H9 (cell line): ENCODE results near the gene DAAM1. TPM values are rescaled to one million over a fixed set of nuclear protein-coding genes. Genes with fewer than 3 reads are reported as not detected.

ENCODE experiments used
- DNase-seq: peaks from one replicate; pipeline ENCODE4 v3.0.0-alpha.2; 2017
- H2AFZ ChIP-seq: one replicate; pipeline ENCODE4 v1.6.1; 2013; ENCODE audit warnings: mild to moderate bottlenecking, low read length, control low read depth, moderate library complexity
- H2AK5ac ChIP-seq: 2 replicates; pipeline ENCODE4 v1.6.1; 2013; ENCODE audit warnings: low read length, control low read depth, mixed read lengths; ENCODE audit not compliant: insufficient read length
- H2BK120ac ChIP-seq: one replicate; pipeline ENCODE4 v1.6.1; 2013; ENCODE audit warnings: low read depth, mild to moderate bottlenecking, low read length, control low read depth, inconsistent platforms; ENCODE audit not compliant: poor library complexity, severe bottlenecking
- H2BK12ac ChIP-seq: 2 replicates; pipeline ENCODE4 v1.6.1; 2013; ENCODE audit warnings: low read length, control low read depth, mixed read lengths, low read depth; ENCODE audit not compliant: insufficient read length
- H2BK15ac ChIP-seq: 2 replicates; pipeline ENCODE4 v1.6.1; 2013; ENCODE audit warnings: low read depth, low read length, control low read depth
- H2BK20ac ChIP-seq: one replicate; pipeline ENCODE4 v1.6.1; 2013; ENCODE audit warnings: low read depth, mild to moderate bottlenecking, low read length, control low read depth, inconsistent platforms; ENCODE audit not compliant: poor library complexity, severe bottlenecking
- H2BK5ac ChIP-seq: 2 replicates; pipeline ENCODE4 v1.6.1; 2013; ENCODE audit warnings: low read length, control low read depth, mixed read lengths; ENCODE audit not compliant: insufficient read length
- H3K14ac ChIP-seq: 2 replicates; pipeline ENCODE4 v1.6.1; 2013; ENCODE audit warnings: low read length, control low read depth; ENCODE audit not compliant: insufficient read depth
- H3K18ac ChIP-seq: 2 replicates; pipeline ENCODE4 v1.6.1; 2013; ENCODE audit warnings: low read depth, mild to moderate bottlenecking, mixed read lengths, low read length, control low read depth; ENCODE audit not compliant: insufficient read length
- H3K23ac ChIP-seq: 2 replicates; pipeline ENCODE4 v1.6.1; 2013; ENCODE audit warnings: low read length, control low read depth, mixed read lengths, low read depth; ENCODE audit not compliant: insufficient read length
- H3K23me2 ChIP-seq: 2 replicates; pipeline ENCODE4 v1.6.1; 2013; ENCODE audit warnings: low read depth, mild to moderate bottlenecking, mixed read lengths, low read length, control low read depth; ENCODE audit not compliant: insufficient read length, poor library complexity, severe bottlenecking
- H3K27ac ChIP-seq: 2 replicates; pipeline ENCODE4 v1.5.1; 2013; ENCODE audit warnings: low read length, control low read depth, mixed read lengths, low read depth; ENCODE audit not compliant: insufficient read length
- H3K27me3 ChIP-seq: 2 replicates; pipeline ENCODE4 v1.6.1; 2013; ENCODE audit warnings: low read length, control low read depth, inconsistent platforms; ENCODE audit not compliant: insufficient read depth
- H3K4ac ChIP-seq: 2 replicates; pipeline ENCODE4 v1.6.1; 2013; ENCODE audit warnings: low read depth, mild to moderate bottlenecking, control low read depth, inconsistent platforms, low read length, moderate library complexity
- H3K4me1 ChIP-seq: 2 replicates; pipeline ENCODE4 v1.6.1; 2013; ENCODE audit warnings: low read length, control low read depth, inconsistent platforms; ENCODE audit not compliant: insufficient read depth
- H3K4me2 ChIP-seq: 2 replicates; pipeline ENCODE4 v1.6.1; 2013; ENCODE audit warnings: low read length, control low read depth, mixed read lengths; ENCODE audit not compliant: insufficient read length, insufficient read depth
- H3K56ac ChIP-seq: 2 replicates; pipeline ENCODE4 v1.6.1; 2013; ENCODE audit warnings: low read depth, mild to moderate bottlenecking, mixed read lengths, low read length, control low read depth; ENCODE audit not compliant: insufficient read length
- H3K79me1 ChIP-seq: 2 replicates; pipeline ENCODE4 v1.6.1; 2013; ENCODE audit warnings: low read depth, mild to moderate bottlenecking, moderate library complexity, low read length, control low read depth, inconsistent platforms; ENCODE audit not compliant: insufficient read depth, poor library complexity, severe bottlenecking
- H3K79me2 ChIP-seq: 2 replicates; pipeline ENCODE4 v1.6.1; 2013; ENCODE audit warnings: low read length, control low read depth, inconsistent platforms; ENCODE audit not compliant: insufficient read depth
- H3K9ac ChIP-seq: 2 replicates; pipeline ENCODE4 v1.6.1; 2013; ENCODE audit warnings: low read length, control low read depth, mixed read lengths; ENCODE audit not compliant: insufficient read length; ENCODE audit errors: extremely low read depth
- H3K9me3 ChIP-seq: one replicate; pipeline ENCODE4 v1.6.1; 2013; ENCODE audit warnings: low read depth, low read length, inconsistent platforms; ENCODE audit not compliant: control insufficient read depth
- H3T11ph ChIP-seq: one replicate; pipeline ENCODE4 v1.6.1; 2013; ENCODE audit warnings: mild to moderate bottlenecking, low read length, control low read depth, inconsistent platforms
- H4K20me1 ChIP-seq: one replicate; pipeline ENCODE4 v1.6.1; 2013; ENCODE audit not compliant: control insufficient read depth, insufficient read length, insufficient read depth
- H4K5ac ChIP-seq: 2 replicates; pipeline ENCODE4 v1.6.1; 2013; ENCODE audit warnings: low read depth, mild to moderate bottlenecking, mixed read lengths, low read length, control low read depth; ENCODE audit not compliant: insufficient read length
- H4K8ac ChIP-seq: replicated peaks from 2 replicates; pipeline ENCODE4 v1.6.1; 2013; ENCODE audit warnings: low read length, control low read depth, mixed read lengths, low read depth; ENCODE audit not compliant: insufficient read length
- H4K91ac ChIP-seq: 2 replicates; pipeline ENCODE4 v1.6.1; 2013; ENCODE audit warnings: low read depth, mild to moderate bottlenecking, moderate library complexity, mixed read lengths, low read length, control low read depth; ENCODE audit not compliant: insufficient read length
- H3K27ac Mint-ChIP-seq, 3 experiments: 2 replicates in 2 of 3; 3 replicates in 1 of 3; pipeline ENCODE4 v1.8.0; 2020 to 2021; ENCODE audit warnings: mixed read lengths in 3 of 3, mild to moderate bottlenecking in 1 of 3, moderate library complexity in 1 of 3
- H3K27me3 Mint-ChIP-seq: 2 replicates; pipeline ENCODE4 v1.8.0; 2021; ENCODE audit warnings: low read depth, mild to moderate bottlenecking, moderate library complexity, mixed read lengths
- H3K36me3 Mint-ChIP-seq, 3 experiments: 2 replicates in 2 of 3; 3 replicates in 1 of 3; pipeline ENCODE4 v1.8.0; 2020 to 2021; ENCODE audit warnings: low read depth in 3 of 3, mixed read lengths in 3 of 3; ENCODE audit not compliant: insufficient read depth in 1 of 3
- H3K4me1 Mint-ChIP-seq, 2 experiments: 2 replicates each; pipeline ENCODE4 v1.8.0; 2020; ENCODE audit warnings: mixed read lengths in 2 of 2
- H3K4me3 Mint-ChIP-seq, 2 experiments: 2 replicates in 1 of 2; 3 replicates in 1 of 2; pipeline ENCODE4 v1.8.0; 2020 to 2021; ENCODE audit warnings: mild to moderate bottlenecking in 2 of 2, mixed read lengths in 2 of 2, moderate library complexity in 1 of 2
- H3K9me3 Mint-ChIP-seq, 2 experiments: 2 replicates in 1 of 2; 3 replicates in 1 of 2; pipeline ENCODE4 v1.8.0; 2020; ENCODE audit warnings: mild to moderate bottlenecking in 2 of 2, mixed read lengths in 2 of 2, moderate library complexity in 1 of 2
- WGBS: extraction: QIAGEN DNeasy Blood & Tissue Kit; methylation state at CpG from one replicate; pipeline ENCODE4 v1.1.7; 2013; ENCODE audit warnings: missing lambda C conversion rate, low lambda C conversion rate, mixed read lengths; ENCODE audit not compliant: insufficient read length; ENCODE audit errors: extremely low coverage; 5-methylcytosine and 5-hydroxymethylcytosine counted together
- total RNA-seq: library from RNA; stranded (reverse); gene quantifications from 2 replicates; pipeline ENCODE4 v1.2.1, GENCODE V29; 2021
- TF ChIP-seq, protein P1 (sequence below): fragments of 200-600 bp; sonication (generic); conservative IDR thresholded peaks from 3 replicates; pipeline ENCODE4 v1.8.0; 2021; ENCODE audit warnings: antibody characterized with exemption, mild to moderate bottlenecking

The DAAM1 gene
- total RNA-seq, 1 experiment from 2014 or later, result 19.5 TPM

DNA sequence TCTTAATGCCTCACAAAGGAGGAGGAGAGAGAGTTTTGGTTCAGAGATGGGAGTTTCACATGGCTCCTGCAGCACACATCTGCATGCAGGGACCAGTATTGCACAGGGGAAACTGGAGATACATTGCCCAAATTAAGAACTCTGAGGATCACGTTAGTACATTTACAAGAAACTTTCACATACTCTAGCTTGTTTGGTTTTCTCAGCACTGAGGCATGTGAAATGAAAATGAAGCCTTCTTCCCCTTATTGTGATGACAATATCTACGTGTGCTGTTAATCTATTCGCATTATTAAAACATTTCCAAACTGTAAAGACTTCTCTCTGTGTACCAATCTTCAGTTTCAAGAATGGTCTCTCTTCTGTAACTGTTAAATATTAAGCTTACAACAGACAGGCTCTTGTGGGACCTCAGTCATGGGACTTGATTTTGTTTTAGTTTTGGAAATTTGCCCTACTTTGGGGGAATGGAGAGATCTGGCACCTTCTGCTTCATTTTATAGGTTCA lies 124.7 kb downstream of the DAAM1 start:
- H3K27me3 Mint-ChIP-seq, result no peaks in the 10 kb centered on the region
- no peak overlapping the region for H3K27ac Mint-ChIP-seq
- Histone ChIP-seq H2BK15ac (no peak overlapping the region), H2AK5ac (no peak overlapping the region), H2BK12ac (no peak overlapping the region), H3K56ac (no peak overlapping the region), H3K9me3 (no peaks in the 10 kb centered on the region), H3K23ac (no peak overlapping the region), H4K91ac (no peak overlapping the region), H4K20me1 (no peaks in the 10 kb centered on the region), H3K27me3 (no peaks in the 10 kb centered on the region), H3K4me2 (no peak overlapping the region), H3K18ac (no peak overlapping the region), H3T11ph (no peak overlapping the region), H4K5ac (no peak overlapping the region), H3K14ac (no peak overlapping the region), H3K4me1 (no peaks in the 10 kb centered on the region), H3K23me2 (no peaks in the 10 kb centered on the region), H2BK5ac (no peak overlapping the region), H3K4ac (no peak overlapping the region), H3K79me1 (no peaks in the 10 kb centered on the region), H2BK20ac (no peak overlapping the region), H3K9ac (no peak overlapping the region), H3K27ac (no peak overlapping the region), H4K8ac (no peak overlapping the region), H3K79me2 (no peaks in the 10 kb centered on the region), H2AFZ (no peak overlapping the region), H2BK120ac (no peak overlapping the region)
- no peaks in the 10 kb centered on the region for H3K9me3 Mint-ChIP-seq
- TF ChIP-seq, protein P1, sequence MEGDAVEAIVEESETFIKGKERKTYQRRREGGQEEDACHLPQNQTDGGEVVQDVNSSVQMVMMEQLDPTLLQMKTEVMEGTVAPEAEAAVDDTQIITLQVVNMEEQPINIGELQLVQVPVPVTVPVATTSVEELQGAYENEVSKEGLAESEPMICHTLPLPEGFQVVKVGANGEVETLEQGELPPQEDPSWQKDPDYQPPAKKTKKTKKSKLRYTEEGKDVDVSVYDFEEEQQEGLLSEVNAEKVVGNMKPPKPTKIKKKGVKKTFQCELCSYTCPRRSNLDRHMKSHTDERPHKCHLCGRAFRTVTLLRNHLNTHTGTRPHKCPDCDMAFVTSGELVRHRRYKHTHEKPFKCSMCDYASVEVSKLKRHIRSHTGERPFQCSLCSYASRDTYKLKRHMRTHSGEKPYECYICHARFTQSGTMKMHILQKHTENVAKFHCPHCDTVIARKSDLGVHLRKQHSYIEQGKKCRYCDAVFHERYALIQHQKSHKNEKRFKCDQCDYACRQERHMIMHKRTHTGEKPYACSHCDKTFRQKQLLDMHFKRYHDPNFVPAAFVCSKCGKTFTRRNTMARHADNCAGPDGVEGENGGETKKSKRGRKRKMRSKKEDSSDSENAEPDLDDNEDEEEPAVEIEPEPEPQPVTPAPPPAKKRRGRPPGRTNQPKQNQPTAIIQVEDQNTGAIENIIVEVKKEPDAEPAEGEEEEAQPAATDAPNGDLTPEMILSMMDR, result no peak
- H3K36me3 Mint-ChIP-seq, result no peaks in the 10 kb centered on the region
- H3K4me1 Mint-ChIP-seq, result 0 out of 4 replicates have a peak, but pooled peaks cover 0 to 3% of the 10 kb centered on the region in 2 experiments
- DNase-seq, result no peak
- WGBS, result no CpG with 5 or more reads among the region's 3 CpGs
- H3K4me3 Mint-ChIP-seq, result no peak overlapping the region
